ENCODE results near the gene SND1.

DNA sequence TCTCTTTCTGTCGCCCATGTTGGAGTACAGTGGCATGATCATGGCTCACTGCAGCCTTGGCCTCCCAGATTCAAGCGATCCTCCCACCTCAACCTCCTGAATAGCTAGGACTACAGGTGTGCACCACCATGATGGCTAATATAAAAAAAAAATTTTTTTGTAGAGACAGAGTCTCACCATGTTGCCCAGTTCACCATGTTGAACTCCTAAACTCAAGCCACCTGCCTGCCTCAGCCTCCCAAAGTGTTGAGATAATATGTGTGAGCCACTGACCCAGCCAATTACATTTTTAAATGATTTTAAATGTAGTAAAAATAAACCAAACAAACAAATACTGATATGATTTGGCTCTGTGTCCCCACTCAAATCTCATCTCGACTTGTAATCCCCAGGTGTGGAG lies 487.4 kb downstream of the SND1 start:
- TF ChIP-seq, protein P1, sequence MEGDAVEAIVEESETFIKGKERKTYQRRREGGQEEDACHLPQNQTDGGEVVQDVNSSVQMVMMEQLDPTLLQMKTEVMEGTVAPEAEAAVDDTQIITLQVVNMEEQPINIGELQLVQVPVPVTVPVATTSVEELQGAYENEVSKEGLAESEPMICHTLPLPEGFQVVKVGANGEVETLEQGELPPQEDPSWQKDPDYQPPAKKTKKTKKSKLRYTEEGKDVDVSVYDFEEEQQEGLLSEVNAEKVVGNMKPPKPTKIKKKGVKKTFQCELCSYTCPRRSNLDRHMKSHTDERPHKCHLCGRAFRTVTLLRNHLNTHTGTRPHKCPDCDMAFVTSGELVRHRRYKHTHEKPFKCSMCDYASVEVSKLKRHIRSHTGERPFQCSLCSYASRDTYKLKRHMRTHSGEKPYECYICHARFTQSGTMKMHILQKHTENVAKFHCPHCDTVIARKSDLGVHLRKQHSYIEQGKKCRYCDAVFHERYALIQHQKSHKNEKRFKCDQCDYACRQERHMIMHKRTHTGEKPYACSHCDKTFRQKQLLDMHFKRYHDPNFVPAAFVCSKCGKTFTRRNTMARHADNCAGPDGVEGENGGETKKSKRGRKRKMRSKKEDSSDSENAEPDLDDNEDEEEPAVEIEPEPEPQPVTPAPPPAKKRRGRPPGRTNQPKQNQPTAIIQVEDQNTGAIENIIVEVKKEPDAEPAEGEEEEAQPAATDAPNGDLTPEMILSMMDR (IDR thresholded peaks at IDR 0.05), result no peak
- TF ChIP-seq POLR2A (IDR thresholded peaks at IDR 0.05), result no peak

Data from right lobe of liver (tissue), 4 donors.